Stimulated activated effector memory CD8-positive, alpha-beta T cell treated with anti-CD3 and anti-CD28 coated beads, Interleukin-12 subunit alpha, Interleukin-12 subunit beta, amount 100 ng/mL, for 72 hours (primary cell): ENCODE measurements around the gene MUS81.
A peak's percentile ranks its signal among the peaks of the same experiment; 100 is the strongest.
"Not testable (repeated sequence)": the region's sequence is repeated elsewhere in the genome, so short reads cannot be mapped to it uniquely, and the experiment has no call there.

Experiments used
- ATAC-seq: fragments of 150-1000 bp; cut with Tn5 transposase; 2 replicates; pipeline ENCODE4 v1.10.0; 2021
- DNase-seq, 2 donors: peaks; one replicate each; pipeline ENCODE4 v3.0.0; 2021 to 2022; ENCODE audit warnings: low spot score in 2 of 2
- H3K27ac Mint-ChIP-seq: one replicate; pipeline ENCODE4 v1.8.0; 2022; ENCODE audit warnings: mild to moderate bottlenecking, mixed read lengths
- H3K36me3 Mint-ChIP-seq: one replicate; pipeline ENCODE4 v1.8.0; 2022; ENCODE audit warnings: mild to moderate bottlenecking, mixed read lengths
- H3K4me1 Mint-ChIP-seq: one replicate; pipeline ENCODE4 v1.8.0; 2022; ENCODE audit warnings: mixed read lengths
- H3K4me3 Mint-ChIP-seq: one replicate; pipeline ENCODE4 v1.8.0; 2022; ENCODE audit warnings: mild to moderate bottlenecking, mixed read lengths
- H3K9me3 Mint-ChIP-seq: one replicate; pipeline ENCODE4 v1.8.0; 2022; ENCODE audit warnings: mixed read lengths

The MUS81 gene

GRCh38 chr11:65833297-65834030 lies 26.8 kb upstream of the MUS81 start, which contains the start of gene SNX32:
TSS of gene SNX32 (plus strand) at chr11:65833963. CDS start at chr11:65834066, 103 bp downstream.
- Mint-ChIP-seq H3K4me3 (no peak within 1 kb of the TSS), H3K4me1 (peaks cover 21% of the 10 kb centered on the region)

GRCh38 chr11:65834202-65834601 lies 26.0 kb upstream of the MUS81 start:
- ATAC-seq: no peak
- Mint-ChIP-seq H3K4me3 (no peak overlapping the region), H3K4me1 (peaks cover 21% of the 10 kb centered on the region), H3K36me3 (no peaks in the 10 kb centered on the region), H3K27ac (no peak overlapping the region), H3K9me3 (peaks cover 5% of the 10 kb centered on the region)
- DNase-seq: no peak

More at GRCh38 chr11:65833297-65834030, 26.8 kb upstream of the MUS81 start, which contains the start of gene SNX32:
- peaks cover 5% of the 10 kb centered on the region for H3K9me3 Mint-ChIP-seq
- ATAC-seq: peak; percentile 99
- H3K36me3 Mint-ChIP-seq: no peaks in the 10 kb centered on the region
- H3K27ac Mint-ChIP-seq: no peak within 1 kb of the TSS
- DNase-seq: peak; percentile 89 to 97

GRCh38 chr11:65842144-65842543 lies 18.1 kb upstream of the MUS81 start:
- Mint-ChIP-seq H3K27ac (no peak overlapping the region), H3K4me1 (no peaks in the 10 kb centered on the region), H3K9me3 (no peaks in the 10 kb centered on the region), H3K36me3 (no peaks in the 10 kb centered on the region), H3K4me3 (no peak overlapping the region)
- ATAC-seq: no peak
- DNase-seq: no peak

- ATAC-seq: no peak
- Mint-ChIP-seq H3K27ac (no peak overlapping the region), H3K9me3 (no peaks in the 10 kb centered on the region), H3K4me1 (no peaks in the 10 kb centered on the region), H3K36me3 (no peaks in the 10 kb centered on the region), H3K4me3 (no peak overlapping the region)
- no peak for DNase-seq
These were observed 16.4 kb upstream of the MUS81 start for GRCh38 chr11:65843811-65844210.

- no peaks in the 10 kb centered on the region for H3K9me3 Mint-ChIP-seq
- H3K27ac Mint-ChIP-seq: no peak overlapping the region
- H3K36me3 Mint-ChIP-seq: no peaks in the 10 kb centered on the region
- no peak for DNase-seq
- no peaks in the 10 kb centered on the region for H3K4me1 Mint-ChIP-seq
- ATAC-seq: no peak
- H3K4me3 Mint-ChIP-seq: no peak overlapping the region
These were observed 15.9 kb upstream of the MUS81 start for GRCh38 chr11:65844231-65844872.

GRCh38 chr11:65847746-65848145 lies 12.5 kb upstream of the MUS81 start:
- Mint-ChIP-seq H3K36me3 (peaks cover 26% of the 10 kb centered on the region), H3K27ac (no peak overlapping the region), H3K9me3 (no peaks in the 10 kb centered on the region), H3K4me1 (peaks cover 6% of the 10 kb centered on the region), H3K4me3 (no peak overlapping the region)
- ATAC-seq (no peak), DNase-seq (no peak)

- Mint-ChIP-seq H3K4me1 (peaks cover 12% of the 10 kb centered on the region), H3K36me3 (peaks cover 35% of the 10 kb centered on the region)
These were observed 11.5 kb upstream of the MUS81 start for GRCh38 chr11:65848693-65849092.

GRCh38 chr11:65849366-65849765 lies 10.9 kb upstream of the MUS81 start:
- H3K36me3 Mint-ChIP-seq: peaks cover 42% of the 10 kb centered on the region

More at GRCh38 chr11:65848693-65849092, 11.5 kb upstream of the MUS81 start:
- H3K4me3 Mint-ChIP-seq, H3K27ac Mint-ChIP-seq, ATAC-seq, DNase-seq, H3K9me3 Mint-ChIP-seq: not testable (repeated sequence)

GRCh38 chr11:65849771-65850216 lies 10.4 kb upstream of the MUS81 start:
- no peak for ATAC-seq
- H3K9me3 Mint-ChIP-seq: no peaks in the 10 kb centered on the region
- no peak overlapping the region for H3K4me3 Mint-ChIP-seq
- peak in 1 of 2 donors; percentile 52 for DNase-seq
- H3K36me3 Mint-ChIP-seq: peaks cover 46% of the 10 kb centered on the region
- peaks cover 23% of the 10 kb centered on the region for H3K4me1 Mint-ChIP-seq
- peak overlapping the region; percentile 52 for H3K27ac Mint-ChIP-seq

More at GRCh38 chr11:65849366-65849765, 10.9 kb upstream of the MUS81 start:
- Mint-ChIP-seq H3K4me3 (no peak overlapping the region), H3K9me3 (no peaks in the 10 kb centered on the region), H3K27ac (peak overlapping the region; percentile 52), H3K4me1 (peaks cover 18% of the 10 kb centered on the region)
- ATAC-seq (no peak), DNase-seq (no peak)

GRCh38 chr11:65850217-65851082 lies 9.8 kb upstream of the MUS81 start:
- peak overlapping the region; percentile 52 for H3K27ac Mint-ChIP-seq
- peak; percentile 2 for ATAC-seq
- H3K36me3 Mint-ChIP-seq: peaks cover 53% of the 10 kb centered on the region
- H3K4me1 Mint-ChIP-seq: peaks cover 29% of the 10 kb centered on the region
- no peak overlapping the region for H3K4me3 Mint-ChIP-seq
- H3K9me3 Mint-ChIP-seq: no peaks in the 10 kb centered on the region
- peak in 1 of 2 donors; percentile 51 for DNase-seq

- H3K27ac Mint-ChIP-seq: peak overlapping the region; percentile 58
- no peaks in the 10 kb centered on the region for H3K9me3 Mint-ChIP-seq
- DNase-seq: peak in 1 of 2 donors; percentile 73
- H3K36me3 Mint-ChIP-seq: peaks cover 60% of the 10 kb centered on the region
- H3K4me3 Mint-ChIP-seq: no peak overlapping the region
- H3K4me1 Mint-ChIP-seq: peaks cover 36% of the 10 kb centered on the region
- peak; percentile 17 for ATAC-seq
These were observed 9.1 kb upstream of the MUS81 start for GRCh38 chr11:65851083-65851579.

- H3K4me1 Mint-ChIP-seq: peaks cover 44% of the 10 kb centered on the region
- H3K27ac Mint-ChIP-seq: peak overlapping the region; percentile 58
- no peaks in the 10 kb centered on the region for H3K9me3 Mint-ChIP-seq
- ATAC-seq: no peak
- H3K4me3 Mint-ChIP-seq: no peak overlapping the region
- peaks cover 68% of the 10 kb centered on the region for H3K36me3 Mint-ChIP-seq
- DNase-seq: peak in 1 of 2 donors; percentile 55
These were observed 8.3 kb upstream of the MUS81 start for GRCh38 chr11:65851811-65852507.

- DNase-seq (peak in 1 of 2 donors; percentile 53), ATAC-seq (no peak)
- no peaks in the 10 kb centered on the region for H3K9me3 Mint-ChIP-seq
- peak overlapping the region; percentile 88 for H3K27ac Mint-ChIP-seq
- no peak overlapping the region for H3K4me3 Mint-ChIP-seq
- peaks cover 44% of the 10 kb centered on the region for H3K4me1 Mint-ChIP-seq
- peaks cover 75% of the 10 kb centered on the region for H3K36me3 Mint-ChIP-seq
These were observed 7.6 kb upstream of the MUS81 start for GRCh38 chr11:65852508-65853245.
